Heart left ventricle (tissue), 16 donors: ENCODE data around the gene PLA2G6. TPM values are rescaled to one million over a fixed set of nuclear protein-coding genes. Genes with fewer than 3 reads are reported as not detected.

ENCODE experiments used
- ATAC-seq, 4 donors: fragments of 200-7000 bp; cut with Tn5 transposase; one replicate each; pipeline ENCODE4 v1.9.1; 2020 to 2022; ENCODE audit warnings: moderate library complexity in 4 of 4, mild to moderate bottlenecking in 3 of 4, moderate number of reproducible peaks in 1 of 4
- DNase-seq, 5 donors: peaks; one replicate each; pipeline ENCODE4 v3.0.0-alpha.2; 2020
- H3K27ac ChIP-seq, 12 donors: fragments of 200-600 bp; sonication (generic) in 4 of 12; one replicate each; pipeline versions ENCODE4 v1.5.0 to v1.8.0; 2016 to 2022; ENCODE audit warnings: mild to moderate bottlenecking in 2 of 12
- H3K27me3 ChIP-seq, 9 donors: fragments of 200-600 bp; sonication (generic) in 2 of 9; one replicate each; pipeline versions ENCODE4 v1.5.1 to v1.8.0; 2016 to 2022; ENCODE audit warnings: mild to moderate bottlenecking in 3 of 9
- H3K36me3 ChIP-seq, 9 donors: fragments of 200-600 bp; sonication (generic) in 2 of 9; one replicate each; pipeline versions ENCODE4 v1.5.0 to v1.8.0; 2018 to 2022; ENCODE audit warnings: mild to moderate bottlenecking in 2 of 9
- H3K4me1 ChIP-seq, 12 donors: fragments of 200-600 bp; sonication (generic) in 4 of 12; one replicate each; pipeline versions ENCODE4 v1.5.0 to v1.8.0; 2016 to 2022; ENCODE audit warnings: mild to moderate bottlenecking in 3 of 12
- H3K4me3 ChIP-seq, 12 donors: fragments of 200-600 bp; sonication (generic) in 4 of 12; one replicate each; pipeline versions ENCODE4 v1.5.0 to v1.8.0; 2017 to 2022; ENCODE audit warnings: mild to moderate bottlenecking in 9 of 12, moderate library complexity in 4 of 12
- H3K9me3 ChIP-seq, 12 donors: fragments of 200-600 bp; sonication (generic) in 4 of 12; one replicate each; pipeline versions ENCODE4 v1.5.0 to v1.8.0; 2016 to 2022; ENCODE audit warnings: mild to moderate bottlenecking in 1 of 12
- POLR2A ChIP-seq, 2 donors: fragments of 450-650 bp; IDR thresholded peaks; one replicate each; pipeline ENCODE4 v1.6.1; 2017; ENCODE audit warnings: antibody characterized with exemption in 2 of 2, mild to moderate bottlenecking in 2 of 2, moderate library complexity in 2 of 2
- WGBS, 4 donors: extraction: QIAGEN DNeasy Blood & Tissue Kit in 2 of 4; methylation state at CpG; one replicate each; pipeline versions ENCODE4 v1.1.5 to v1.1.7; 2013 to 2018; 5-methylcytosine and 5-hydroxymethylcytosine counted together
- intact Hi-C, 10 donors: fragments of 100-400 bp; cut with DNase I; formaldehyde crosslinking; loops; one replicate each; pipeline versions ENCODE4 v1.11.1 to v1.14.2; 2022
- polyA plus RNA-seq, 2 donors: library from polyadenylated mRNA; stranded (reverse); fragments of 200-250 nt; gene quantifications; one replicate each; pipeline ENCODE4 v1.2.3, GENCODE V29; 2013
- total RNA-seq, 9 donors: library from RNA; depleted of rRNA in 2 of 9; stranded (reverse); fragments of >200 nt in 2 of 9; fragmentation: NEBNext Ultra II Directional in 3 of 9; extraction: Animal tissue kit (Norgen Biotek cat#: 25700) in 3 of 9; gene quantifications; one replicate each; pipeline versions ENCODE4 v1.1.0 to v1.2.4, GENCODE V29; 2016 to 2023
- TF ChIP-seq, protein P1 (sequence below), 12 donors: fragments of 200-600 bp; sonication (generic) in 4 of 12; IDR thresholded peaks; one replicate each; pipeline versions ENCODE4 v1.5.0 to v1.8.0; 2018 to 2022; ENCODE audit warnings: antibody characterized with exemption in 12 of 12, mild to moderate bottlenecking in 5 of 12
- donor health status: ischemic (EF 13 %, LVEDD 7.1; RV severe dilation, severe dysfunction).
- donor health status: healthy with polysubstance abuse.
- donor health status: DM: no; HTN: yes; CAD: no.
- donor health status: DM: no; HTN: no; CAD: no.
- donor health status: ischemic (EF 25% LVEDD 6.9; RV normal size, moderate dysfunction).
- donor health status: ischemic (EF 25% LVEDD 5.7; RV mildly dilated, moderate dysfunction).
- donor health status: healthy.
- donor health status: DM: yes; HTN: yes; CAD: no.
- donor health status: ischemic (EF 35%, LVEDD 5.7; RV mildly dilated, moderate dysfunction).
- donor health status: nonischemic (EF 11% LVEDD 7.7; RV severe dilation, severe dysfunction).
- donor health status: DM: yes; HTN: yes; CAD: no.
- donor health status: PGD.
- donor health status: ischemic (EF 29% LVEDD 5.4; RV normal size, mild dysfunction).
- donor health status: nonischemic (EF 23%, LVEDD 6.1; RV moderate dilation, normal function).

PLA2G6 gene
- total and polyA plus RNA-seq, 11 donors = 4.9 to 17.9 (median 11.0) TPM

- peaks cover 0 to 55% (median 7%) of the 10 kb centered on the region in 9 donors for H3K36me3 ChIP-seq
- WGBS, 4 donors = 49 to 62% (median 53%) methylated on average over 2 of the region's 2 CpGs
Observed at GRCh38 chr22:38131399-38131798, 50.2 kb downstream of the PLA2G6 start.

DNA sequence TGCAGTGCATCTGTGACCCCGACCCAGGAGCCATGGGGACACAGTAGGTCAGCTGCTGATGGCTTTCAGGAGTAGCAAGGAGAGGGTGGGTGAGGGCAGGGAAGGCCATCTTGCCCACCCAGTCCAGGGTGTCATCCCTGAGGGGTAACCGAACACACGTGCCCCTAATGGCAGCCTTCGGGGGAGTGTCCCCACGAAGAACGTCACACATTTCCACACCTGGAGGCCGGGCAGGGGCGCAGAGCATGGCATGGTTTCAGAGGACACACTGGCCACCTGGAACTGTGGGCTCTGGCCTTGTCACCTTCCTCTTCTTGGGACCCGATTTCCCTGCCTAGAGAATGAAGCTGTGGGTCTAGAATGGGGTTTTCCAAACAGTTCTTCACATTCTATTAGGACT lies 51.8 kb downstream of the PLA2G6 start:
- intact Hi-C loops = no loop called here
- peaks cover 0 to 39% (median 7%) of the 10 kb centered on the region in 9 donors for H3K36me3 ChIP-seq
- no peak overlapping the region for H3K4me3 ChIP-seq
- H3K9me3 ChIP-seq = no peaks in the 10 kb centered on the region
- DNase-seq (no peak), ATAC-seq (no peak)
- 81 to 94% (median 87%) methylated on average over 2 to 9 of the region's 9 CpGs for WGBS, 4 donors
- H3K27ac ChIP-seq = no peak overlapping the region
- TF ChIP-seq, protein P1, sequence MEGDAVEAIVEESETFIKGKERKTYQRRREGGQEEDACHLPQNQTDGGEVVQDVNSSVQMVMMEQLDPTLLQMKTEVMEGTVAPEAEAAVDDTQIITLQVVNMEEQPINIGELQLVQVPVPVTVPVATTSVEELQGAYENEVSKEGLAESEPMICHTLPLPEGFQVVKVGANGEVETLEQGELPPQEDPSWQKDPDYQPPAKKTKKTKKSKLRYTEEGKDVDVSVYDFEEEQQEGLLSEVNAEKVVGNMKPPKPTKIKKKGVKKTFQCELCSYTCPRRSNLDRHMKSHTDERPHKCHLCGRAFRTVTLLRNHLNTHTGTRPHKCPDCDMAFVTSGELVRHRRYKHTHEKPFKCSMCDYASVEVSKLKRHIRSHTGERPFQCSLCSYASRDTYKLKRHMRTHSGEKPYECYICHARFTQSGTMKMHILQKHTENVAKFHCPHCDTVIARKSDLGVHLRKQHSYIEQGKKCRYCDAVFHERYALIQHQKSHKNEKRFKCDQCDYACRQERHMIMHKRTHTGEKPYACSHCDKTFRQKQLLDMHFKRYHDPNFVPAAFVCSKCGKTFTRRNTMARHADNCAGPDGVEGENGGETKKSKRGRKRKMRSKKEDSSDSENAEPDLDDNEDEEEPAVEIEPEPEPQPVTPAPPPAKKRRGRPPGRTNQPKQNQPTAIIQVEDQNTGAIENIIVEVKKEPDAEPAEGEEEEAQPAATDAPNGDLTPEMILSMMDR (IDR thresholded peaks at IDR 0.05) = no peak
- TF ChIP-seq POLR2A (IDR thresholded peaks at IDR 0.05) = no peak
- no peaks in the 10 kb centered on the region for H3K27me3 ChIP-seq
- H3K4me1 ChIP-seq = peaks cover 0 to 14% (median 2%) of the 10 kb centered on the region in 12 donors

More at GRCh38 chr22:38131399-38131798, 50.2 kb downstream of the PLA2G6 start:
- intact Hi-C loops = no loop called here
- Histone ChIP-seq H3K4me3 (no peak overlapping the region), H3K27ac (peak overlapping the region in 2 of 12 donors; percentile 39 to 68), H3K4me1 (peaks cover 0 to 14% (median 2%) of the 10 kb centered on the region in 12 donors), H3K27me3 (no peaks in the 10 kb centered on the region), H3K9me3 (no peaks in the 10 kb centered on the region)
- TF ChIP-seq, protein P1 (IDR thresholded peaks at IDR 0.05) = no peak
- TF ChIP-seq POLR2A (IDR thresholded peaks at IDR 0.05) = no peak
- ATAC-seq (peak in 1 of 4 donors; percentile 41), DNase-seq (no peak)

- peaks cover 0 to 14% (median 2%) of the 10 kb centered on the region in 12 donors for H3K4me1 ChIP-seq
- TF ChIP-seq POLR2A (IDR thresholded peaks at IDR 0.05) = no peak
- TF ChIP-seq, protein P1 (IDR thresholded peaks at IDR 0.05) = no peak
- 70 to 86% (median 84%) methylated on average over 5 to 10 of the region's 10 CpGs for WGBS, 4 donors
- no peaks in the 10 kb centered on the region for H3K9me3 ChIP-seq
- DNase-seq (no peak), ATAC-seq (no peak)
- H3K27ac ChIP-seq = no peak overlapping the region
- no peak overlapping the region for H3K4me3 ChIP-seq
- intact Hi-C loops = no loop called here
- peaks cover 0 to 34% (median 7%) of the 10 kb centered on the region in 9 donors for H3K36me3 ChIP-seq
- H3K27me3 ChIP-seq = no peaks in the 10 kb centered on the region
Observed at GRCh38 chr22:38129021-38129420, 52.6 kb downstream of the PLA2G6 start.

DNA sequence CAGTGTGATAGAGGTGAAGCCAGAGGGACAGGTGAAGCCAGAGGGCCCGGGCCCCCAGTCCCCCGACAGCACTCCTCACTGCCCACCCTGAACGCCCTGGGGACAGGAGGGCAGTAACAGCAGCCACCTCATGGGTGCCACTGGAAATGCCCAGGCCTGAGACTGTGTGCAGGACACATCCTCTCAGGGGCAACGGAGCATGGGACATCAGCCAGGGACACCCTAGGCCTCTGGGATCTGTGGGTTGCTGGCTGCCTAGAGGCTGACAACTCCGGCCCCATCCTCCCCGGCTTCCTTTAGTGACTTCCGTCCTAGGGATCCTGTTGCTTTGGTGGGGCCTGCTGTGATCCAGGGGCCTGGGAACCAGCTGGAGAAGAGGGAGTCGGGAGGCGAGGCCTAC lies 53.8 kb downstream of the PLA2G6 start:
- Histone ChIP-seq H3K9me3 (no peaks in the 10 kb centered on the region), H3K4me1 (peaks cover 0 to 14% (median 2%) of the 10 kb centered on the region in 12 donors), H3K27me3 (no peaks in the 10 kb centered on the region), H3K36me3 (peaks cover 0 to 28% (median 7%) of the 10 kb centered on the region in 9 donors), H3K27ac (no peak overlapping the region), H3K4me3 (no peak overlapping the region)
- TF ChIP-seq, protein P1 (IDR thresholded peaks at IDR 0.05) = no peak
- no peak for TF ChIP-seq POLR2A (IDR thresholded peaks at IDR 0.05)
- intact Hi-C loops = no loop called here
- DNase-seq = no peak
- no peak for ATAC-seq
- 79 to 93% (median 92%) methylated on average over 7 to 9 of the region's 9 CpGs for WGBS, 4 donors
